C4-2B (cell line): ENCODE data around the gene ELAVL1.

Experiments used
- CTCF ChIP-seq: fragments of 450-650 bp; conservative IDR thresholded peaks from 2 replicates; pipeline ENCODE4 v1.5.1; 2017; ENCODE audit warnings: mild to moderate bottlenecking
- ZFX ChIP-seq: fragments of 450-650 bp; IDR thresholded peaks from 2 replicates; pipeline ENCODE4 v1.6.1; 2017

DNA sequence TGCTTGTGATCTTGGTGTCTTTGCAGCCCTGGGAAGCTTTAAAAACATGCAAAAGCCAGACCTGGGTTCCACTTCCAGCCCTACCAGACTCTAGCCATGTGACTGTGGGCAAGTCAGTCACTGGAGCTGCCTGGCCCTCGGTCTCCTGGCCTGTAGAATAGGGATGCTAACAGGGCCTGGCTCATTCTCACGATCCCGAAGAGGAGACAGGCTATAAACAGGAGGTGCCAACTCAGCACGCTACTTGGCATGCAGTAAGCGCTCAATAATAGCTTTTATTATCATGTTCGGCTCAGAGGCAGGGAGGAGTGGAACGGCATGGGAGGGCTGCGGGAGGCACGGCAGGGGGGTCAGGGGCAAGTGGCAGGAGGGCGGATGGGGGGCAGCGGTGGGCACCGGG, 81.2 kb downstream of the ELAVL1 start:
- TF ChIP-seq CTCF (no peak), ZFX (no peak)
